CD1c-positive myeloid dendritic cell (primary cell): ENCODE results near the gene NETO2.
"Not testable (repeated sequence)": the region's sequence is repeated elsewhere in the genome, so short reads cannot be mapped to it uniquely, and the experiment has no call there.

Experiments
- DNase-seq: peaks from one replicate; pipeline ENCODE4 v3.0.0-alpha.2; 2016; ENCODE audit errors: extremely low spot score

NETO2 gene

GRCh38 chr16:47136099-47136842, 7.5 kb downstream of the NETO2 start:
- no peak for DNase-seq

DNA sequence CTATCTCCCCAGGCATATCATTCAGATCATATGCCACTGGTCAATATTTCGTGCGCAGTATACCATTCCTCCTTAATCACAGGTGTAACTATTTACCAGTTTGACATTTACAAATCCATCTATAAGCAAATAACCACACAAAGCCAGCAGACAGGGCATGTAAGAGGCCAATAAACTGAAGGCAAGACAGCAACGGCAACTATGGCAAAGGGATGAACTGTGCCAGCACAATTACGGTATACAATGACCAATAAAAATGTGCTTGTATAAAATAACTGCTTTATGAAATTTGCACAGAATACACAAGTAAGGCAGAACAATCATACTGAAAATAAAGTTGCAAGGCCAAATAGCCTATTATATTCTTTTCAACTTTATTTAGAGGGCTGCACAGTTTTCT, 9.2 kb downstream of the NETO2 start:
- DNase-seq: no peak

GRCh38 chr16:47132308-47132707, 11.4 kb downstream of the NETO2 start:
- no peak for DNase-seq

- no peak for DNase-seq
These were observed 13.8 kb downstream of the NETO2 start for GRCh38 chr16:47129755-47130435.

- DNase-seq: no peak
These were observed 16.2 kb downstream of the NETO2 start for GRCh38 chr16:47127541-47127940.

DNA sequence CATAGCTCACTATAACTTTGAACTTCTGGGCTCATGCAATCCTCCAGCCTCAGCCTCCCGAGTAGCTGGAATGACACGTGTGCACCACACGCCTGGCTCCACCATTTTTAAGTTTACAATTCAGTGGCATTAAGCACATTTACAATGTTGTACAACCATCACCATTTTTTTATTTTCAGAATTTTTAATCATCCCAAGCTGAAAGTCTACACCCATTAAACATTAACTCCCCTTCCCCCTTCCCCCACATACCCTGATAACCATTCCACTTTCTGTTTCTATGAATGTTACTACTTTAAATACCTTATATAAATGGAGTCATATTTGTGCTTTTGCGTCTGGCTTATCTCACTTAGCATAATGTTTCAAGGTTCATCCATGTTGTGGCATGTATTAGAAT, 18.0 kb downstream of the NETO2 start:
- no peak for DNase-seq

DNA sequence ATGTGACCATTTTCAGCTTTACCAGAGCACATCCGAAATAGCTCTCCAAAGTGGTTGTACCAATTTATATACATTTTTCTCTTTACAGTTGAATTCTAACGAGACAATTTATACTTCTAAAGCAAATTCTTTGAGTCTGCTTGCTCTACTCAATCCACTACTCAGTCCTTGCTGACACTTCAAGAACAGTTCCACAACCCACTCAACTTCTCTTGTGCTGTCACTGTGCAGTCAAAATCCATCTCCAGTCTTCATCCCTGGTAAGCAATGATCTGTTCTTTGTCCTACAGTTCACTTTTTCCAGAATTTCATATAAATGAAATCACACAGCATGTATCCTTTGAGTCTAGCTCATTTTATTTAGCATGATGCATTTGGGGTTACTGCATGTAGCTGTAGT, 30.6 kb downstream of the NETO2 start:
- no peak for DNase-seq

GRCh38 chr16:47110939-47111338, 32.8 kb downstream of the NETO2 start:
- DNase-seq: no peak

GRCh38 chr16:47109361-47109760, 34.4 kb downstream of the NETO2 start:
- DNase-seq: peak; percentile 51

DNA sequence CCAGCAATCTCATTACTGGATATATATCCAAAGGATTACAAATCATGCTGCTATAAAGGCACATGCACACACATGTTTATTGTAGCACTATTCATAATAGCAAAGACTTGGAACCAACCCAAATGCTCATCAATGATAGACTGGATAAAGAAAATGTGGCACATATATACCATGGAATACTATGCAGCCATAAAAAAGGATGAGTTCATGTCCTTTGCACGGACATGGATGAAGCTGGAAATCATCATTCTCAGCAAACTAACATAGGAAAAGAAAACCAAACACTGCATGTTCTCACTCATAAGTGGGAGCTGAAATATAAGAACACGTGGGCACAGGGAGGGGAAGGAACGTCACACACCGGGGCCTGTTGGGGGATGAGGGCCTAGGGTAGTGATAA, 40.8 kb downstream of the NETO2 start:
- DNase-seq: not testable (repeated sequence)

GRCh38 chr16:47097154-47097553, 46.6 kb downstream of the NETO2 start:
- not testable (repeated sequence) for DNase-seq

DNA sequence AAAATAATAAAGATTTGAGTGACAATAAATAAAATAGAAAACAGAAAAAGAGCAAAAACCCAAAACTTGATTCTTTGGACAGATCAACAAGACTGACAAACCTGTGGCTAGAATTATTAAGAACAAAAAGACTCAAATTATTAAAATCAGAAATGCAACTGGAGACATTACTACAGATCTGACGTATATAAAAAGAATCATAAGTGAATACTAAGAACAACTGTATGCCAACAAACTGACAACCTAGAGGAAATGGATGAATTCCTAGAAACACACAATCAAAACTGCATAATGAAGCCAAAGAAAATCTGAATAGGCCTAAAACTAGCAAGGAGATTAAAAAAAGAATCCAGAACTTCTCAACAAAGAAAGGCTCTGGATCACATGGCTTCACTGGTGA, 47.4 kb downstream of the NETO2 start:
- no peak for DNase-seq

- DNase-seq: no peak
These were observed 59.5 kb downstream of the NETO2 start for GRCh38 chr16:47084198-47084597.

DNA sequence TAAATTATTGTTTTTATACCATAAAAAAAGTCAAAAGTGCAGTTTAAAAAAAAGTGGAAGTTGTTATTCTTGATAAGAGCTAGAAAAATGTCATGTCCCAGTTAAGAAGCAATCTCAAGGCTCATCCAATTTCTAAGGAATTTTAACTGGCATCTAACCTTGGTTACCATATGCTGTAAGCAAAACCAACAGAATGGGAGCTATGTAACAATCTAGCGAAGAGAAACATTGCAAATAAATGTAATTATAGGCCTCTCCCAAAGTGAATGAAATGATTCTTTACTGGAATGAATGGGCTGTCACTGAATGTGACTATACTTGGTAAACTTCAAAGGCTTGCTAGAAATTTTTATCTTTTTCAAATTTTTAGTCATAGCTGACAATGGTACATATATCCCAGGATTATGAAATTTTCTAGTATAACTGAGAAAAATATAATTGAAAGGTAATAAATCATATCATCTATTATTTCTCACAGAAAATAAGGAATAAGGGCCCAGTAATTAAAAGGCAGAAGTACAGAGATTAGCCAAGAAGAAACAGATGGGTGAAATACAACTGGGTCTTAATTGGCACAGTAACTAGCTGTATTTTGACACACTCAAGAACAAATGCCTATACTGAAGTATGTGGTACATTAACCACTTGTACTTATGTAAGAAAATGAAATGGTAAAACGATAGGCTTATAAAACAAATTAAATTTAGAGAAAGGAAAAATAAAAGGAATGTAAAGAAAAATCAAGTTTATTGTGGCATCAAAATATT, 61.5 kb downstream of the NETO2 start:
- DNase-seq: no peak

DNA sequence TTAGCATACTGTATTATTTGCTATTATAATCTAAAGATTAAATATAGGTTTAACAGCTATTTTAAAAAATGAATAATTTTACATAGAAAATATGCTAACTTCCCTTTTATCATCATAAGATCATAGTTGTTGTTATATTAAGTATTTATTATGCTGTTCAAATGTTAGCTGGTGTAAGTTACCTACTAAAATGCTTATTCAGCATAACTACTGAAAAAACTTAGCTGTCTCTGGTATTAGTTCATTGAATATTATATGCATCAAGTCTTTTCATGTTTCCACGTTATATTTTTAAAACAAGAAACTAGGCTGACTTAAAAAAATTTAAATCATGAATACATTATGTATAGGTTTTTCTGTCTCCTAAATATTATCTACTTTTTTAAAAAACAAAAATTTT, 62.6 kb downstream of the NETO2 start:
- no peak for DNase-seq

DNA sequence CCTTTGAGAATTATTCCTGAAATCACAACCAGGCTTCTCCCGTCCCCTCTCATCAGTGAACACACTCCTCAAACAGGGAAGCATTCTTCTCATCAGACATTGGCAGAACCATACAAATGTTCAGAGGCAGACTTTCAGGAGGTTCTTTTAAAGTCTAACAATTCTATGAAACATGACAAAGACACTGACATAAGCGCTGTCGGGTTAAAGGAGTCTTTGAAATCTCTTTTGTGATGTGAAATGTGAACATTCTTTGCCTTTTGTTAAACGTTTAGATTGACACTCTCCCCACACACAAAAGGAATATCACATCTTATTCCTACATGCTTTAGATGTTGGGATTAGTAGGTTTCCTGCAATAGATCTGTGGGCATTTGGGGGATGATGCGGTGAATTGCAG, 63.9 kb downstream of the NETO2 start:
- DNase-seq: no peak

DNA sequence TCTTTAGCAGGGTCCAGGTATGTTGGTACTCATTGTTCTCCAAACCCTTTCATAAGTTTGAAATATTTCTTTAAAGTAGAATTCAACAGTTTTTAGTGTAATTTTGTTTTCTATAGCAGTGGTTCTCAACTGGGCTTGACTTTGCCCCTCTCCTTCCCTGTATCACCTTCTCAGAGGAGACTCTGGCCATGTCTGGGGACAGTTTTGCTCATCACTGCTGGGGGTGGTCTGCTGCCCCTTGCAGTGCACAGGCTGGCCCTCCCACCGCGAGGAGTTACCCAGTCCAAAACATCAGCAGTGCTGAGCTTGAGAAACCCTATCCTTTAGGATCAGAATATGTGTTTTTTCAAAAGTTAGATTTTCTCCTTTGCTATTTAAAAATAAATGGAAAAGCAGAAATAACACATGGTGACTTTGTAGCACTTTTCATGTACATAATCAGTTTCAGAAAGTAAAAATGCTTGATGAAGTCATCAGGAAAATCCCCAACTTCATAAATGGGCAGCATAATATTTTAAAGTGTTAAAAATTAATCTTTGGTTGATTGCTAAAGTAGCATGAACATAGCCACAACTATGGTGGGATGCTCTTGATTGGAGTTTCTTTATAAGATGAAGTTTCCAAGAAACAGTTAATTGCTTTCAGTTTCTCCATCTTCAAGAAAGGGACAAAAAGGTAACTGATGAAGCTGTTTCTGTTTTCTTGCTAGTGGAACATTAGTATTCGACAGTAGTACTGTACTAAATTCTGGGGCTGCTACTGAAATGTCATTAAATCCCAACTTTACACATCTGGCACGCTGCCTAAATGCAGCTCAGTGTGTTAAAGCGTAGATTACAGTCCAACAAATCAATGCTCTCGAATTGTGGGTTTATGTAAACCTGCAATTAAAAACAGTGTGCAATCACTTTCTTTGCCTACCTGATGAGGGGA, 70.3 kb downstream of the NETO2 start:
- DNase-seq: no peak

DNA sequence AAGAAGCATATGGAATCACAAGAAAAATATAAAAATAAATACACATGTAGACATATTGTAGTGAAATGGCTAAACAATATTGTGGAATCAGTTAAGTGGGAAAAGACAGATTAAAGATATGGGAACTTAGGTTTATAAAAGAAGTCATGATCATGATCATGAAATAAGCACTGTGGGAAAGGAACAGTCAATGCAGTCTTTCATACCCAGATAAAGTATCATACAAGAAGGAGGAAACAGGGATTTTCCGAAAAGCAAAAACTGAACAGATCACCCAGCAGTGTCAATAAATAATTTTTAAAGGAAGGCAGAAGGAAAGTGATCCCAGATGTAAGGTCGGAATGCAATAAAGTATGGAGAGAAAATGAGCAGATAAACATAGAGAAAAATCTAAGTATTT, 71.6 kb downstream of the NETO2 start:
- DNase-seq: no peak

- DNase-seq: no peak
These were observed 73.7 kb downstream of the NETO2 start for GRCh38 chr16:47069841-47070584.

GRCh38 chr16:47069313-47069712, 74.4 kb downstream of the NETO2 start:
- no peak for DNase-seq

GRCh38 chr16:47067203-47067602, 76.5 kb downstream of the NETO2 start:
- DNase-seq: no peak
